Dermis lymphatic vessel endothelial cell (primary cell): ENCODE measurements around the gene DIRAS3. TPM values are rescaled to one million over a fixed set of nuclear protein-coding genes. Genes with fewer than 3 reads are reported as not detected.

Experiments used
- total RNA-seq: library from RNA; depleted of rRNA; stranded (reverse); fragments of >200 nt; gene quantifications from 2 replicates; pipeline ENCODE4 v1.2.1, GENCODE V29; 2014

The DIRAS3 gene
- total RNA-seq: 0.54 and 0.95 TPM in 2 replicates

GRCh38 chr1:68049941-68050878, at the start of gene DIRAS3:
TSS of gene DIRAS3 (minus strand) at chr1:68050627. CDS start at chr1:68047297, 3,330 bp downstream.

Other genes with a start within 250 kb of the DIRAS3 start
- gene GNG12, start 217.2 kb downstream of the DIRAS3 start, total RNA-seq: 228 and 274 TPM in 2 replicates
- gene WLS, start 181.9 kb upstream of the DIRAS3 start, total RNA-seq: 20.3 and 25.6 TPM in 2 replicates